ENCODE measurements around the gene HOXD1.

HOXD1 gene

GRCh38 chr2:176187200-176187898, 1.1 kb upstream of the HOXD1 start:
- DNase-seq: peak; percentile 18 to 33

GRCh38 chr2:176188774-176189680, 559 bp downstream of the HOXD1 start:
- DNase-seq: no peak

- DNase-seq: no peak
Observed at GRCh38 chr2:176189681-176190641, 1.5 kb downstream of the HOXD1 start.

- DNase-seq: no peak
Observed at GRCh38 chr2:176192351-176192750, 3.9 kb downstream of the HOXD1 start.

GRCh38 chr2:176193048-176193447, 4.6 kb downstream of the HOXD1 start:
- no peak for DNase-seq

- no peak for DNase-seq
Observed at GRCh38 chr2:176199902-176200301, 11.4 kb downstream of the HOXD1 start.

- no peak for DNase-seq
Observed at GRCh38 chr2:176200971-176201370, 12.5 kb downstream of the HOXD1 start.

GRCh38 chr2:176202491-176202890, 14.0 kb downstream of the HOXD1 start:
- no peak for DNase-seq

GRCh38 chr2:176205126-176205525, 16.7 kb downstream of the HOXD1 start:
- no peak for DNase-seq

GRCh38 chr2:176206136-176206535, 17.7 kb downstream of the HOXD1 start:
- no peak for DNase-seq

GRCh38 chr2:176206682-176207081, 18.2 kb downstream of the HOXD1 start:
- no peak for DNase-seq

GRCh38 chr2:176211110-176211509, 22.6 kb downstream of the HOXD1 start:
- no peak for DNase-seq

GRCh38 chr2:176212276-176212675, 23.8 kb downstream of the HOXD1 start:
- DNase-seq: no peak

GRCh38 chr2:176213406-176213805, 24.9 kb downstream of the HOXD1 start:
- no peak for DNase-seq

GRCh38 chr2:176227874-176228273, 39.4 kb downstream of the HOXD1 start:
- DNase-seq: no peak

- no peak for DNase-seq
Observed at GRCh38 chr2:176234156-176234555, 45.7 kb downstream of the HOXD1 start.

- no peak for DNase-seq
Observed at GRCh38 chr2:176234940-176235339, 46.5 kb downstream of the HOXD1 start.

GRCh38 chr2:176237456-176237855, 49.0 kb downstream of the HOXD1 start:
- DNase-seq: no peak

- no peak for DNase-seq
Observed at GRCh38 chr2:176239031-176239430, 50.6 kb downstream of the HOXD1 start.

- DNase-seq: no peak
Observed at GRCh38 chr2:176240301-176240700, 51.8 kb downstream of the HOXD1 start.
